ENCODE measurements around the gene ATP5F1D.

DNA sequence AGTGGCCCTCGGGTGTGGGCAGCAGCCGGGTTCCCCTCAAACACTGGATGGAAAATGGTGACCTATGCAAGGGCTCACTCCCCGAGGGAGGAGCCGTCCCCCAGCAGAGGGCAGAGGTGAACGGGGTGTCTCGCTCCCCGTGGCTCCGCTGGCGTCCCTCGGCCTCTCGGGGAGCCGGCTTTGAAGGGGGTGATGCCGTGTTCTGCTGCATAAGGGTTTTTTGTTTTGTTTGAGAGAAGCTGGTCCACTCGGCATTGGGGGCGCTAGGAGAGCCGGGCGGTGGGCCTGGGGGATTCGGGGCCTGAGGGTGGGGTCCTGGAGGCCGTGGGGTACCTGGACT, 48.1 kb downstream of the ATP5F1D start:
- TF ChIP-seq, protein P1, sequence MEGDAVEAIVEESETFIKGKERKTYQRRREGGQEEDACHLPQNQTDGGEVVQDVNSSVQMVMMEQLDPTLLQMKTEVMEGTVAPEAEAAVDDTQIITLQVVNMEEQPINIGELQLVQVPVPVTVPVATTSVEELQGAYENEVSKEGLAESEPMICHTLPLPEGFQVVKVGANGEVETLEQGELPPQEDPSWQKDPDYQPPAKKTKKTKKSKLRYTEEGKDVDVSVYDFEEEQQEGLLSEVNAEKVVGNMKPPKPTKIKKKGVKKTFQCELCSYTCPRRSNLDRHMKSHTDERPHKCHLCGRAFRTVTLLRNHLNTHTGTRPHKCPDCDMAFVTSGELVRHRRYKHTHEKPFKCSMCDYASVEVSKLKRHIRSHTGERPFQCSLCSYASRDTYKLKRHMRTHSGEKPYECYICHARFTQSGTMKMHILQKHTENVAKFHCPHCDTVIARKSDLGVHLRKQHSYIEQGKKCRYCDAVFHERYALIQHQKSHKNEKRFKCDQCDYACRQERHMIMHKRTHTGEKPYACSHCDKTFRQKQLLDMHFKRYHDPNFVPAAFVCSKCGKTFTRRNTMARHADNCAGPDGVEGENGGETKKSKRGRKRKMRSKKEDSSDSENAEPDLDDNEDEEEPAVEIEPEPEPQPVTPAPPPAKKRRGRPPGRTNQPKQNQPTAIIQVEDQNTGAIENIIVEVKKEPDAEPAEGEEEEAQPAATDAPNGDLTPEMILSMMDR (IDR thresholded peaks at IDR 0.05) = no peak
- no peak for TF ChIP-seq EZH2 (IDR thresholded peaks at IDR 0.05; ENCODE audit: borderline replicate concordance, insufficient read depth, low read depth, low read length, poor library complexity, severe bottlenecking)
